ENCODE measurements around the gene ANK2. TPM values are rescaled to one million over a fixed set of nuclear protein-coding genes. Genes with fewer than 3 reads are reported as not detected.

Gene ANK2
- total RNA-seq, 2 donors from 2014 or later = 9.9 to 11.5 TPM

DNA sequence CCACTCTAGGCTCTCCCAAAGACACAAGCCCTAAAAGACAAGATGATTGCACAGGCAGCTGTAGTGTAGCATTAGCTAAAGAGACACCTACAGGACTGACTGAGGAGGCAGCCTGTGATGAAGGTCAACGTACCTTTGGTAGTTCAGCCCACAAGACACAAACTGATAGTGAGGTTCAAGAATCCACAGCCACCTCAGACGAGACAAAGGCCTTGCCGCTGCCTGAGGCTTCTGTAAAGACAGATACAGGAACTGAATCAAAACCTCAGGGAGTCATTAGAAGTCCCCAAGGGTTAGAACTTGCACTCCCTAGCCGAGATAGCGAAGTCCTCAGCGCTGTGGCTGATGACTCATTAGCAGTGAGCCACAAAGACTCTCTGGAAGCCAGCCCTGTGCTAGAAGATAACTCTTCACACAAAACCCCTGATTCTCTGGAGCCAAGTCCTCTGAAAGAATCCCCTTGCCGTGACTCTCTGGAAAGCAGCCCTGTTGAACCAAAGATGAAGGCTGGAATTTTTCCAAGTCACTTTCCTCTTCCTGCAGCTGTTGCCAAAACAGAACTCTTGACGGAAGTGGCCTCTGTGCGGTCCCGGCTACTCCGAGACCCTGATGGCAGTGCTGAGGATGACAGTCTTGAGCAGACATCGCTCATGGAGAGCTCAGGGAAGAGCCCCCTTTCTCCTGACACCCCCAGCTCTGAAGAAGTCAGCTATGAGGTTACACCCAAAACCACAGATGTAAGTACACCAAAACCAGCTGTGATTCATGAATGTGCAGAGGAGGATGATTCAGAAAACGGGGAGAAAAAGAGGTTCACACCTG is 306.3 kb downstream of the ANK2 start:
- DNase-seq (peak in 3 of 4 donors; percentile 8 to 21 (median 12)), ATAC-seq (peak; percentile 40)
- no peak overlapping the region for H3K27ac ChIP-seq
- H3K4me1 ChIP-seq = no peaks in the 10 kb centered on the region
- no peaks in the 10 kb centered on the region for H3K27me3 ChIP-seq
- H3K36me3 ChIP-seq (replicated peaks in 1 of 2; ENCODE audit: insufficient read depth in 1 of 2, low read depth in 2 of 2) = no peaks in the 10 kb centered on the region
- WGBS, 2 donors = 55 to 64% methylated on average over 13 of the region's 13 CpGs
- TF ChIP-seq, protein P1, sequence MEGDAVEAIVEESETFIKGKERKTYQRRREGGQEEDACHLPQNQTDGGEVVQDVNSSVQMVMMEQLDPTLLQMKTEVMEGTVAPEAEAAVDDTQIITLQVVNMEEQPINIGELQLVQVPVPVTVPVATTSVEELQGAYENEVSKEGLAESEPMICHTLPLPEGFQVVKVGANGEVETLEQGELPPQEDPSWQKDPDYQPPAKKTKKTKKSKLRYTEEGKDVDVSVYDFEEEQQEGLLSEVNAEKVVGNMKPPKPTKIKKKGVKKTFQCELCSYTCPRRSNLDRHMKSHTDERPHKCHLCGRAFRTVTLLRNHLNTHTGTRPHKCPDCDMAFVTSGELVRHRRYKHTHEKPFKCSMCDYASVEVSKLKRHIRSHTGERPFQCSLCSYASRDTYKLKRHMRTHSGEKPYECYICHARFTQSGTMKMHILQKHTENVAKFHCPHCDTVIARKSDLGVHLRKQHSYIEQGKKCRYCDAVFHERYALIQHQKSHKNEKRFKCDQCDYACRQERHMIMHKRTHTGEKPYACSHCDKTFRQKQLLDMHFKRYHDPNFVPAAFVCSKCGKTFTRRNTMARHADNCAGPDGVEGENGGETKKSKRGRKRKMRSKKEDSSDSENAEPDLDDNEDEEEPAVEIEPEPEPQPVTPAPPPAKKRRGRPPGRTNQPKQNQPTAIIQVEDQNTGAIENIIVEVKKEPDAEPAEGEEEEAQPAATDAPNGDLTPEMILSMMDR (IDR thresholded peaks at IDR 0.05) = no peak
- no peak for TF ChIP-seq POLR2A (IDR thresholded peaks at IDR 0.05)
- no peak overlapping the region for H3K4me3 ChIP-seq
- intact Hi-C loops (cut with DNase I) = no loop called here
- H3K9me3 ChIP-seq = no peaks in the 10 kb centered on the region

DNA sequence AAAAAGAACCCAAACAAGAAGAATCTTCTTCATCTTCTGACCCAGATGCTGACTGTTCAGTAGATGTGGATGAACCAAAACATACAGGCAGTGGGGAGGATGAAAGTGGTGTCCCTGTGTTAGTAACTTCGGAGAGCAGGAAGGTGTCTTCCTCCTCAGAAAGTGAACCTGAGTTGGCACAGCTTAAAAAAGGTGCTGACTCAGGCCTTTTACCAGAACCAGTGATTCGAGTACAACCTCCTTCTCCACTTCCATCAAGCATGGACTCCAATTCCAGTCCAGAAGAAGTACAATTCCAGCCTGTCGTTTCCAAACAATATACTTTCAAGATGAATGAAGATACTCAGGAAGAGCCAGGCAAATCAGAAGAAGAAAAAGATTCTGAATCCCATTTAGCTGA is 307.0 kb downstream of the ANK2 start:
- Histone ChIP-seq H3K36me3 (replicated peaks in 1 of 2; ENCODE audit: insufficient read depth in 1 of 2, low read depth in 2 of 2) (no peaks in the 10 kb centered on the region), H3K27me3 (no peaks in the 10 kb centered on the region), H3K4me1 (no peaks in the 10 kb centered on the region), H3K9me3 (no peaks in the 10 kb centered on the region), H3K4me3 (no peak overlapping the region), H3K27ac (no peak overlapping the region)
- TF ChIP-seq, protein P1 (IDR thresholded peaks at IDR 0.05) = no peak
- no peak for ATAC-seq
- WGBS, 2 donors = 63 to 64% methylated on average over 3 of the region's 3 CpGs
- DNase-seq = no peak
- intact Hi-C loops (cut with DNase I) = no loop called here

DNA sequence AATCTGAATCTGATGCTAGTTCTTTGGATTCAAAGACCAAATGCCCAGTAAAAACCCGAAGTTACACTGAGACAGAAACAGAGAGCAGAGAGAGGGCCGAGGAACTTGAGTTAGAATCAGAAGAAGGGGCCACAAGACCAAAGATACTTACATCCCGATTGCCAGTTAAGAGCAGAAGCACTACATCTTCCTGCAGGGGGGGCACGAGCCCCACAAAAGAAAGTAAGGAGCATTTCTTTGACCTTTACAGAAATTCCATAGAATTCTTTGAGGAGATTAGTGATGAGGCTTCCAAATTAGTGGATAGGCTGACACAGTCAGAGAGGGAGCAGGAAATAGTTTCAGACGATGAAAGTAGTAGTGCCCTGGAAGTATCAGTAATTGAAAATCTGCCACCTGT is 309.3 kb downstream of the ANK2 start:
- WGBS, 2 donors = 62 to 65% methylated on average over 5 of the region's 5 CpGs
- ATAC-seq = no peak
- H3K27ac ChIP-seq = no peak overlapping the region

DNA sequence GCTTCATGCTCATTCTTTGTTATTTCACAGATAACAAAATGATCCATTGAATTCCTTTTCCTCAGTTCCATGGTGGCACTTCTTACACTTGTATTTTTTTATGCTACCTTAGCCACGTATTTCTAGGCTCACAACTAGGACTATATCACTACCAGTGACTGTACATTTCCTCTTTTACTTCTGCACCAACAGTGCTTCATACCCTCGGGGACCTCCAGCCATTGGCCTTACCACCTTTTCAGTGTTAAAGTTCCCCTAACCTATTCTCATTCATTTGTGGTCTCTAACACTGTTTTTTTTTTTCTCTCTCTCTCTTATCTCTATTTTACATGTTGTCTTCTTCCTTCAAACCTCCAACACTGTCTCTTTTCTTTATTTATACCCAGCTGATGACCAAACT is 315.9 kb downstream of the ANK2 start:
- Histone ChIP-seq H3K9me3 (no peaks in the 10 kb centered on the region), H3K4me1 (no peaks in the 10 kb centered on the region), H3K27ac (no peak overlapping the region), H3K4me3 (no peak overlapping the region), H3K27me3 (no peaks in the 10 kb centered on the region), H3K36me3 (replicated peaks in 1 of 2; ENCODE audit: insufficient read depth in 1 of 2, low read depth in 2 of 2) (no peaks in the 10 kb centered on the region)
- 57 to 63% methylated on average over 2 of the region's 2 CpGs for WGBS, 2 donors
- no peak for ATAC-seq
- TF ChIP-seq, protein P1 (IDR thresholded peaks at IDR 0.05) = no peak
- no peak for TF ChIP-seq POLR2A (IDR thresholded peaks at IDR 0.05)
- intact Hi-C loops (cut with DNase I) = no loop called here
- no peak for DNase-seq

More for the DNA sequence above, 309.3 kb downstream of the ANK2 start:
- DNase-seq = no peak
- H3K4me1 ChIP-seq = no peaks in the 10 kb centered on the region
- no peak overlapping the region for H3K4me3 ChIP-seq
- no peak for TF ChIP-seq POLR2A (IDR thresholded peaks at IDR 0.05)
- TF ChIP-seq, protein P1 (IDR thresholded peaks at IDR 0.05) = no peak
- H3K27me3 ChIP-seq = no peaks in the 10 kb centered on the region
- intact Hi-C loops (cut with DNase I) = no loop called here
- no peaks in the 10 kb centered on the region for H3K36me3 ChIP-seq (replicated peaks in 1 of 2; ENCODE audit: insufficient read depth in 1 of 2, low read depth in 2 of 2)
- H3K9me3 ChIP-seq = no peaks in the 10 kb centered on the region

DNA sequence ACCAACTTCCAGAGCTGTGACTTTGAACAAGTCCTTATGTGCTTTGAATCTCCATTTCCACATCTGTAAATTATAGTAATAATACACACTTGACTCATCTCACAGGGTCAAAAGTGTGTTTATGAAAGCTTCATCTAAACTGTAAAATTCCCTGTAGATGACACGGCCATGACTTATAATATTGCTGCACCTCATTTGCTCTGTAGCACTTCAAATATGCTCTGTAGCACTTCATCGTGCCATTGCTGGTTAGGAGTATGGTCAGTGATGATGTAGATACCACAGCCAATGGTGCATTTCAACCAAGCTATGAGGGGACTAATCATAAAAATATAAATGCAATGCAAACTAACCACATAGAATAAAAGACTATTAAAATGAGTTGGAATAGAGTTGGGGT is 318.6 kb downstream of the ANK2 start:
- H3K36me3 ChIP-seq (replicated peaks in 1 of 2; ENCODE audit: insufficient read depth in 1 of 2, low read depth in 2 of 2) = no peaks in the 10 kb centered on the region
- DNase-seq (no peak), ATAC-seq (no peak)
- intact Hi-C loops (cut with DNase I) = no loop called here
- no peaks in the 10 kb centered on the region for H3K4me1 ChIP-seq
- WGBS, 2 donors = 76 to 83% methylated on average over 2 of the region's 2 CpGs
- no peak overlapping the region for H3K27ac ChIP-seq
- H3K9me3 ChIP-seq = no peaks in the 10 kb centered on the region
- TF ChIP-seq POLR2A (IDR thresholded peaks at IDR 0.05) = no peak
- TF ChIP-seq, protein P1 (IDR thresholded peaks at IDR 0.05) = no peak
- H3K27me3 ChIP-seq = no peaks in the 10 kb centered on the region
- no peak overlapping the region for H3K4me3 ChIP-seq
